Measurements from ENCODE around the gene DCP1B. TPM values are rescaled to one million over a fixed set of nuclear protein-coding genes. Genes with fewer than 3 reads are reported as not detected.

Gene DCP1B
- total RNA-seq, 1 donor from 2014 or later = 23.3 TPM

DNA sequence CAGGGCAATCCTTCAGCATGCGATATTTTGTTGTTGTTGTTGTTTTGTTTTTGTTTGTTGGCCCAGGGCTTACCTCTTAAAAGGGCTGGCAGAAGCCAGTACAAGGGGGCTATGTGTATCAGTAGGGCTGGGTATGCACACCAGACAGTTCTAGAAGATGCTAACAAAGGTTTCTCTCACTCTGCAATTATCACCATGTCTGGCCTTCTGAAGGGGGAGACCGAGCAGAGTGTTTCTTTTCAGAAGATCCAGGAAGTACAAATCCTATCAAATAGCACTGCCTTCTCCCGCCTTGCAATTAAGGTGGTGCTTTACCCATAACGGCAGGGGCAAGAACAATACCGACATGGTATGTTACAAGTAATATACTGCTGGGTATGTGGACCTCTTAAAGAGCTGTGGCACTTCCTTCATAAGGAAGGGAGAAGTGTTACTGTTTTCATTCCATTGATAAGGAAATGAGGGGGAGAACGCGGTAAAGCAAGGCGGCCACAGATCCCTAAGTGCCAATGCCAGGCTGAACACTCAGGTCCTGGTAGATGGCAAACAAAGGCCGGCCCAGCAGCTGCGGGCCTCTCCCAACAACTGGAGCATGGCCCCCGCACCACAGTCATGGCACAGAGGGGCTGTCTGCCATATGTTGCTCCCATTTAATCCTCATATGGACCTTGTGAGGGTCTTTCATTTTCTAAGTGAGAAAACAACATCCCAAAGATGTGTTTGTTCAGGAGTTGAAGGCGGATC, 66.6 kb downstream of the DCP1B start:
- no peak overlapping the region for H3K4me3 ChIP-seq
- H3K36me3 ChIP-seq = peaks cover 4 to 12% of the 10 kb centered on the region in 2 donors
- H3K27me3 ChIP-seq = no peaks in the 10 kb centered on the region
- TF ChIP-seq, protein P1, sequence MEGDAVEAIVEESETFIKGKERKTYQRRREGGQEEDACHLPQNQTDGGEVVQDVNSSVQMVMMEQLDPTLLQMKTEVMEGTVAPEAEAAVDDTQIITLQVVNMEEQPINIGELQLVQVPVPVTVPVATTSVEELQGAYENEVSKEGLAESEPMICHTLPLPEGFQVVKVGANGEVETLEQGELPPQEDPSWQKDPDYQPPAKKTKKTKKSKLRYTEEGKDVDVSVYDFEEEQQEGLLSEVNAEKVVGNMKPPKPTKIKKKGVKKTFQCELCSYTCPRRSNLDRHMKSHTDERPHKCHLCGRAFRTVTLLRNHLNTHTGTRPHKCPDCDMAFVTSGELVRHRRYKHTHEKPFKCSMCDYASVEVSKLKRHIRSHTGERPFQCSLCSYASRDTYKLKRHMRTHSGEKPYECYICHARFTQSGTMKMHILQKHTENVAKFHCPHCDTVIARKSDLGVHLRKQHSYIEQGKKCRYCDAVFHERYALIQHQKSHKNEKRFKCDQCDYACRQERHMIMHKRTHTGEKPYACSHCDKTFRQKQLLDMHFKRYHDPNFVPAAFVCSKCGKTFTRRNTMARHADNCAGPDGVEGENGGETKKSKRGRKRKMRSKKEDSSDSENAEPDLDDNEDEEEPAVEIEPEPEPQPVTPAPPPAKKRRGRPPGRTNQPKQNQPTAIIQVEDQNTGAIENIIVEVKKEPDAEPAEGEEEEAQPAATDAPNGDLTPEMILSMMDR (IDR thresholded peaks at IDR 0.05) = no peak
- intact Hi-C loops (cut with DNase I) = loop anchor here (2.0 to 5.0 kb wide), 3 partner anchors 67 to 280 kb away; partner anchors contain the start of gene DCP1B
- H3K27ac ChIP-seq = peak overlapping the region; percentile 35 to 74
- DNase-seq (ENCODE audit: low spot score in 2 of 2) = no peak
- peaks cover 7 to 27% of the 10 kb centered on the region in 2 donors for H3K4me1 ChIP-seq
- H3K9me3 ChIP-seq = no peaks in the 10 kb centered on the region

DNA sequence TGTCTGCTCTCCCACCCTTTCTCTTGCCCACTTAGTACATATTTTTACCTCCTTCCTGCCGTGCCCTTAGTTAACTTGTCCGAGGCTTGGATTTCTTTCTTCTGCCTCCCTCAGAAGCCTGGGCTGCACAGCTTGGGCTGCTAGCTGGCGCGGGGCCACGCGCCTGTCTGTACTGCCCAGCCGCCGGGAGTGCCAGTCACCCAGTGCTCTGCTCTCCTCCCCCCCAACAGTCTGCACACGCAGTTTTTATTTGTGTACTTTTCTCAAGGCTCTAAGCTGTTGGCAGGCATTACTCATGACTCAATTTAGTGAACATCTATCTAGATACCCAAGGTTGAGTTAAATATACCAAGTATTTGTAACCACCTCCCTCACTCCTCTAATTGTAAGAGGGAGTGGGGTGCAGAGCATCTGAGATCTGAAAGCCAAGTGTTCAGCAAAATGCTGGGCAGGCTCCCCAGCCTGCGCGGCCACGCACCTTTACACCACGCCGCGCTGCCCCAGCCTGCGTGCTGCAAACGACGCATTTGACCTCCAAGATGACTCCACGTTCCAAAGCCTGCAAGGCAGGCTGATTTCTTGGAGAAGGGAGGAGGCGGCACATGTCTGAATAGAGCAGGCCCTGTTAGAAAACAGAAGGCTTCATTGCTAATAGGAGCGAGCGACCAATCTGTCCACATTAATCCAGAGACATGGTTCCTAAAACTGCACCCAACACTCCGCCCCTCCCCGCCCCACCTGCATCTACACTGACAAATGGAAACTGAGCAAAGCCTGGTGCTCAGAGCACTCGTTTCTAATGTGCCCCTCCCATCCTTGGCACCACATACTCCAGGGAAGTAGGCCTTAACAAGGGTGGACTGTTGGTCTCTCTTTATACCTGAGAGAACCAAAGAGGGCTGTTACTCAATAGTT, 67.6 kb downstream of the DCP1B start:
- H3K4me3 ChIP-seq = peak overlapping the region; percentile 31 to 54
- peak overlapping the region; percentile 78 to 79 for H3K27ac ChIP-seq
- H3K4me1 ChIP-seq = peaks cover 9 to 36% of the 10 kb centered on the region in 2 donors
- TF ChIP-seq, protein P1 (IDR thresholded peaks at IDR 0.05) = no peak
- no peaks in the 10 kb centered on the region for H3K27me3 ChIP-seq
- H3K9me3 ChIP-seq = no peaks in the 10 kb centered on the region
- peaks cover 4 to 12% of the 10 kb centered on the region in 2 donors for H3K36me3 ChIP-seq
- DNase-seq (ENCODE audit: low spot score in 2 of 2) = peak; percentile 33 to 94
- intact Hi-C loops (cut with DNase I) = loop anchor here (1.0 to 5.0 kb wide), 4 partner anchors 68 to 279 kb away; partner anchors contain the start of gene DCP1B

DNA sequence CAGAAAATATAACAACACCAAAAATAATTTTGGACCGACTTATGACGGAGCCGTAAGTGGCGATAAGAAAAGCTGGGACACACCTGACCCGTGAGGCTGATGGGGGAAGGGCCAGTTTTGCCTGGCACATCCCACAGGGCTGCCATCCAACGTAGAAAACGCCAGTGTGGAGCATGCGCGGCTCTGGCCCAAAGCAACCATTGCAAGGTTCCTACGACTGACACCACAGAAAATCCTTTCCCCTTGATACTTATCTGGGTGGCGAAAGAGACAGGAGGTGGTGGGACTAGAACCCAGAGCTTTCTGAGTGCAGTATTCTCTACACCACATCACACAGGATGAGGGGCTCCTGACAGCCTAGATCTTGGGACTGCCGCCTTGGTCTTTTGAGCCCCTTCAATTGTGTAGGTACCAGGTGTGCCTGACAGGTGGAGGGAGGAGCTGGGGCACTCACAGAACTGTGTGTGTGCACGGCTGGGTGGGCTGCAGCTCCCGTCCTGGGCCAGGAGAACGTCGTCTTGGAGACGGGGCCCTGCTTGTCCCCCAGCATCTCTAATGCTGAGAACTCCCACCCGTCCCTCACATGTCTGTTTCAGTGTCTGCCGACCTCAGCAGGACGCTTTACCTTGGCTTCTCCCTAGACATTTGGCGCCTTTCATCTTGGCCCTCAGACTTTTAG, 68.4 kb downstream of the DCP1B start:
- TF ChIP-seq, protein P1 (IDR thresholded peaks at IDR 0.05) = no peak
- intact Hi-C loops (cut with DNase I) = loop anchor here (1.0 to 5.0 kb wide), 4 partner anchors 69 to 279 kb away; partner anchors contain the start of gene DCP1B
- peak overlapping the region; percentile 78 to 79 for H3K27ac ChIP-seq
- H3K4me3 ChIP-seq = peak overlapping the region; percentile 31 to 54
- H3K9me3 ChIP-seq = no peaks in the 10 kb centered on the region
- peaks cover 0 to 6% of the 10 kb centered on the region in 2 donors for H3K36me3 ChIP-seq
- no peaks in the 10 kb centered on the region for H3K27me3 ChIP-seq
- peak in 1 of 2 donors; percentile 81 for DNase-seq (ENCODE audit: low spot score in 2 of 2)
- H3K4me1 ChIP-seq = peaks cover 9 to 36% of the 10 kb centered on the region in 2 donors

DNA sequence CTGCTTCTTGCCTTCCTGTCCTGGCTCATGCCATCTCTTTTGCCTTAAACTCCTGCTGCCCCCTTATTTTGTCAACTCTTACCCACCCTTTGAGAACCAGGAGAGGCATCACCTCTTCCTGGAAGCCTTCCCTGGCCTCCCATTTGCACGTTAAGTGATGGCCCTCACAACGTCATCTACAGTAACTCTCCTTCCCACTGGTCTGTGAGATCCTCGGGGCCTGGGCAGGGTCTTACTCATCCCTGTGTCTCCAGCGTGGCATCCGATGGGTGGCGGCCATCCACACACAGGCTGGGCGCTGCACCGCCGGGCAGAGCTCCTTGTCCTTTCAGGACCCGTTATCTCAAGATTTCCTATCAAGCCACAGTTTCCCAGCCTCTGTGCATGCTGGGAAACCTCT, 69.0 kb downstream of the DCP1B start:
- TF ChIP-seq, protein P1 (IDR thresholded peaks at IDR 0.05) = no peak
- H3K4me3 ChIP-seq = peak overlapping the region in 1 of 2 donors; percentile 31
- H3K27ac ChIP-seq = peak overlapping the region; percentile 78 to 79
- H3K9me3 ChIP-seq = no peaks in the 10 kb centered on the region
- H3K27me3 ChIP-seq = no peaks in the 10 kb centered on the region
- peaks cover 0 to 6% of the 10 kb centered on the region in 2 donors for H3K36me3 ChIP-seq
- H3K4me1 ChIP-seq = peaks cover 9 to 36% of the 10 kb centered on the region in 2 donors
- intact Hi-C loops (cut with DNase I) = loop anchor here (5.0 kb wide), 2 partner anchors 83 to 278 kb away; no protein-coding TSS in a partner anchor
- DNase-seq (ENCODE audit: low spot score in 2 of 2) = peak in 1 of 2 donors; percentile 63

DNA sequence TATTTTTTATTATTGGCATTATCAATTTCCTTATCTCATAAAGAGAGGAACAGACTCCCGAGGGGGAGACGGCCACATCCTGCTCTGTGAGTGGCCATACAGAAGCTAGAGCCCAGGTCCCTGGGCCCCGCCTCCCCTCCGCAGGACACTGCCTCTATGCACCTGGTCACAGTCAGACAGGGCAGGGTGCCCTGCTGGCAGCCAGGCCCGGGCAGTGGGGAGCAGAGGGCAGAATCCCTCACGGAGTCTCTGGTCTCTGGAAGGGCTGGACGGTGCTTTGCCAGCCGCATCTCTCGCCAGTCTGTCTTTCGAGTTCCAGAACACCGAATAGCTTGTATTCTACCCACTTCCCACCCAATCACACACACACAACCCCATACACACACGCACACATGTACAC, 69.4 kb downstream of the DCP1B start:
- Histone ChIP-seq H3K36me3 (peaks cover 0 to 6% of the 10 kb centered on the region in 2 donors), H3K9me3 (no peaks in the 10 kb centered on the region), H3K27ac (peak overlapping the region; percentile 78 to 79), H3K4me3 (no peak overlapping the region), H3K27me3 (no peaks in the 10 kb centered on the region), H3K4me1 (peaks cover 9 to 35% of the 10 kb centered on the region in 2 donors)
- TF ChIP-seq, protein P1 (IDR thresholded peaks at IDR 0.05) = no peak
- intact Hi-C loops (cut with DNase I) = loop anchor here (5.0 kb wide), 2 partner anchors 83 to 278 kb away; no protein-coding TSS in a partner anchor
- no peak for DNase-seq (ENCODE audit: low spot score in 2 of 2)

Measured in ascending aorta (tissue), 2 donors.